Measurements from ENCODE around the gene COL24A1.

The COL24A1 gene

GRCh38 chr1:86140281-86140880 is 16.2 kb downstream of the COL24A1 start:
- H3K4me3 ChIP-seq (ENCODE audit: low read depth in 1 of 2, low read length in 2 of 2), result no peak overlapping the region
- ATAC-seq (ENCODE audit: insufficient read depth, low read depth), result no peak

GRCh38 chr1:86138746-86139145 is 17.8 kb downstream of the COL24A1 start:
- no peaks in the 10 kb centered on the region for H4K20me1 ChIP-seq (ENCODE audit: insufficient read depth, low read length)
- no peaks in the 10 kb centered on the region for H3K9me3 ChIP-seq (ENCODE audit: insufficient read depth, low read length, severe bottlenecking)
- no peak overlapping the region for H3K4me2 ChIP-seq (ENCODE audit: insufficient read depth, low read length)
- no peak for DNase-seq
- no peak for ATAC-seq (ENCODE audit: insufficient read depth, low read depth)
- no peak overlapping the region for H3K27ac ChIP-seq (ENCODE audit: low read length)
- no peak overlapping the region for H2AFZ ChIP-seq (ENCODE audit: low read depth, low read length)
- H3K9ac ChIP-seq (ENCODE audit: low read depth, low read length), result no peak overlapping the region
- H3K27me3 ChIP-seq (ENCODE audit: insufficient read depth, low read length, poor library complexity), result no peaks in the 10 kb centered on the region
- H3K4me3 ChIP-seq (ENCODE audit: low read depth in 1 of 2, low read length in 2 of 2), result no peak overlapping the region
- TF ChIP-seq CTCF (IDR thresholded peaks at IDR 0.05; ENCODE audit: borderline replicate concordance, extremely low read depth, low read length, poor library complexity, severe bottlenecking) (no peak), EZH2 (IDR thresholded peaks at IDR 0.05; ENCODE audit: borderline replicate concordance, low read depth, low read length, severe bottlenecking) (no peak)
- H3K79me2 ChIP-seq (ENCODE audit: insufficient read depth, low read length), result no peaks in the 10 kb centered on the region
- no peaks in the 10 kb centered on the region for H3K36me3 ChIP-seq (ENCODE audit: insufficient read depth, low read length)
- no peaks in the 10 kb centered on the region for H3K4me1 ChIP-seq (ENCODE audit: insufficient read depth, low read length)

More at GRCh38 chr1:86140281-86140880, 16.2 kb downstream of the COL24A1 start:
- H3K27me3 ChIP-seq (ENCODE audit: insufficient read depth, low read length, poor library complexity), result no peaks in the 10 kb centered on the region
- H3K4me1 ChIP-seq (ENCODE audit: insufficient read depth, low read length), result no peaks in the 10 kb centered on the region
- TF ChIP-seq CTCF (IDR thresholded peaks at IDR 0.05; ENCODE audit: borderline replicate concordance, extremely low read depth, low read length, poor library complexity, severe bottlenecking) (no peak), EZH2 (IDR thresholded peaks at IDR 0.05; ENCODE audit: borderline replicate concordance, low read depth, low read length, severe bottlenecking) (no peak)
- H3K27ac ChIP-seq (ENCODE audit: low read length), result no peak overlapping the region
- H3K9me3 ChIP-seq (ENCODE audit: insufficient read depth, low read length, severe bottlenecking), result no peaks in the 10 kb centered on the region
- no peaks in the 10 kb centered on the region for H3K36me3 ChIP-seq (ENCODE audit: insufficient read depth, low read length)
- H3K4me2 ChIP-seq (ENCODE audit: insufficient read depth, low read length), result no peak overlapping the region
- H2AFZ ChIP-seq (ENCODE audit: low read depth, low read length), result no peak overlapping the region
- DNase-seq, result no peak
- no peak overlapping the region for H3K9ac ChIP-seq (ENCODE audit: low read depth, low read length)
- no peaks in the 10 kb centered on the region for H3K79me2 ChIP-seq (ENCODE audit: insufficient read depth, low read length)
- H4K20me1 ChIP-seq (ENCODE audit: insufficient read depth, low read length), result no peaks in the 10 kb centered on the region

GRCh38 chr1:86137436-86137835 is 19.1 kb downstream of the COL24A1 start:
- no peak for DNase-seq
- no peaks in the 10 kb centered on the region for H3K4me1 ChIP-seq (ENCODE audit: insufficient read depth, low read length)

More at GRCh38 chr1:86137436-86137835, 19.1 kb downstream of the COL24A1 start:
- no peaks in the 10 kb centered on the region for H3K36me3 ChIP-seq (ENCODE audit: insufficient read depth, low read length)
- no peak for ATAC-seq (ENCODE audit: insufficient read depth, low read depth)
- no peak overlapping the region for H3K4me2 ChIP-seq (ENCODE audit: insufficient read depth, low read length)
- no peak overlapping the region for H3K4me3 ChIP-seq (ENCODE audit: low read depth in 1 of 2, low read length in 2 of 2)
- H3K9me3 ChIP-seq (ENCODE audit: insufficient read depth, low read length, severe bottlenecking), result no peaks in the 10 kb centered on the region
- H3K27ac ChIP-seq (ENCODE audit: low read length), result no peak overlapping the region
- no peaks in the 10 kb centered on the region for H3K79me2 ChIP-seq (ENCODE audit: insufficient read depth, low read length)
- H3K9ac ChIP-seq (ENCODE audit: low read depth, low read length), result no peak overlapping the region
- H4K20me1 ChIP-seq (ENCODE audit: insufficient read depth, low read length), result no peaks in the 10 kb centered on the region
- H3K27me3 ChIP-seq (ENCODE audit: insufficient read depth, low read length, poor library complexity), result no peaks in the 10 kb centered on the region
- TF ChIP-seq EZH2 (IDR thresholded peaks at IDR 0.05; ENCODE audit: borderline replicate concordance, low read depth, low read length, severe bottlenecking) (no peak), CTCF (IDR thresholded peaks at IDR 0.05; ENCODE audit: borderline replicate concordance, extremely low read depth, low read length, poor library complexity, severe bottlenecking) (no peak)
- H2AFZ ChIP-seq (ENCODE audit: low read depth, low read length), result no peak overlapping the region
